Prostate gland (tissue), 2 donors: ENCODE results near the gene BICD1.

ENCODE experiments used
- POLR2A ChIP-seq: fragments of 450-650 bp; IDR thresholded peaks from one replicate; pipeline ENCODE4 v1.6.1; 2016; ENCODE audit warnings: antibody characterized with exemption, mild to moderate bottlenecking
- POLR2AphosphoS5 ChIP-seq: sonication (generic); formaldehyde crosslinking; IDR thresholded peaks from one replicate; pipeline ENCODE4 v1.6.1; 2017; ENCODE audit warnings: antibody characterized with exemption
- TF ChIP-seq, protein P1 (sequence below), 4 experiments: fragments of 200-600 bp in 2 of 4; fragments of 450-650 bp in 2 of 4; sonication (generic) in 2 of 4; IDR thresholded peaks; 1 replicate in 3 of 4; 2 replicates in 1 of 4; pipeline ENCODE4 v1.5.1; 2016 to 2019; ENCODE audit warnings: antibody characterized with exemption in 4 of 4, mild to moderate bottlenecking in 2 of 4, moderate library complexity in 2 of 4

DNA sequence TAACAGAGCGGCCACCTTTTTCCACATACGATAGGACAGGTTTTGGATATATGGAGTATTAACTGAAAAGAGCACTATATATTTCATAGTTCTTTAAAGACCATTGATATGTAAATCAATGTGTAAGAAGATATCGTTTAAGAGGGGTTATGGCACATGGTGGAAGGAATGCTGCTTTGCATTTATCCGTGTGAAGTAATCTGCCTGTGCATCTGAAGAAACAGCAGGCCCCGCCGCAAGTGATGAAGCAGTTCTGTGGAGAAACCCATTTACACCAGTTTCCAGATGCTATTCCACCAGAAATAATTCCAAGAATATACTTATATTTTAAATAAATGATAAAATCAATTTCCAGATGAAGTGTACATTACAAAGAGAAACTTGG, 72.4 kb downstream of the BICD1 start:
- TF ChIP-seq, protein P1, sequence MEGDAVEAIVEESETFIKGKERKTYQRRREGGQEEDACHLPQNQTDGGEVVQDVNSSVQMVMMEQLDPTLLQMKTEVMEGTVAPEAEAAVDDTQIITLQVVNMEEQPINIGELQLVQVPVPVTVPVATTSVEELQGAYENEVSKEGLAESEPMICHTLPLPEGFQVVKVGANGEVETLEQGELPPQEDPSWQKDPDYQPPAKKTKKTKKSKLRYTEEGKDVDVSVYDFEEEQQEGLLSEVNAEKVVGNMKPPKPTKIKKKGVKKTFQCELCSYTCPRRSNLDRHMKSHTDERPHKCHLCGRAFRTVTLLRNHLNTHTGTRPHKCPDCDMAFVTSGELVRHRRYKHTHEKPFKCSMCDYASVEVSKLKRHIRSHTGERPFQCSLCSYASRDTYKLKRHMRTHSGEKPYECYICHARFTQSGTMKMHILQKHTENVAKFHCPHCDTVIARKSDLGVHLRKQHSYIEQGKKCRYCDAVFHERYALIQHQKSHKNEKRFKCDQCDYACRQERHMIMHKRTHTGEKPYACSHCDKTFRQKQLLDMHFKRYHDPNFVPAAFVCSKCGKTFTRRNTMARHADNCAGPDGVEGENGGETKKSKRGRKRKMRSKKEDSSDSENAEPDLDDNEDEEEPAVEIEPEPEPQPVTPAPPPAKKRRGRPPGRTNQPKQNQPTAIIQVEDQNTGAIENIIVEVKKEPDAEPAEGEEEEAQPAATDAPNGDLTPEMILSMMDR (IDR thresholded peaks at IDR 0.05) = no peak
- no peak for TF ChIP-seq POLR2A
- TF ChIP-seq POLR2AphosphoS5 = no peak
